ENCODE measurements around the gene CIAO3. TPM values are rescaled to one million over a fixed set of nuclear protein-coding genes. Genes with fewer than 3 reads are reported as not detected.

CIAO3 gene
- total RNA-seq, 1 experiment from 2014 or later: 32.8 TPM

GRCh38 chr16:727291-727977 lies 13.4 kb downstream of the CIAO3 start (continued):
- TF ChIP-seq, protein P1, sequence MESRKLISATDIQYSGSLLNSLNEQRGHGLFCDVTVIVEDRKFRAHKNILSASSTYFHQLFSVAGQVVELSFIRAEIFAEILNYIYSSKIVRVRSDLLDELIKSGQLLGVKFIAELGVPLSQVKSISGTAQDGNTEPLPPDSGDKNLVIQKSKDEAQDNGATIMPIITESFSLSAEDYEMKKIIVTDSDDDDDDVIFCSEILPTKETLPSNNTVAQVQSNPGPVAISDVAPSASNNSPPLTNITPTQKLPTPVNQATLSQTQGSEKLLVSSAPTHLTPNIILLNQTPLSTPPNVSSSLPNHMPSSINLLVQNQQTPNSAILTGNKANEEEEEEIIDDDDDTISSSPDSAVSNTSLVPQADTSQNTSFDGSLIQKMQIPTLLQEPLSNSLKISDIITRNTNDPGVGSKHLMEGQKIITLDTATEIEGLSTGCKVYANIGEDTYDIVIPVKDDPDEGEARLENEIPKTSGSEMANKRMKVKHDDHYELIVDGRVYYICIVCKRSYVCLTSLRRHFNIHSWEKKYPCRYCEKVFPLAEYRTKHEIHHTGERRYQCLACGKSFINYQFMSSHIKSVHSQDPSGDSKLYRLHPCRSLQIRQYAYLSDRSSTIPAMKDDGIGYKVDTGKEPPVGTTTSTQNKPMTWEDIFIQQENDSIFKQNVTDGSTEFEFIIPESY (IDR thresholded peaks at IDR 0.05; ENCODE audit: extremely low read depth, insufficient replicate concordance, low read length): no peak
- TF ChIP-seq SP1 (IDR thresholded peaks at IDR 0.05; ENCODE audit: low read depth): no peak
- TF ChIP-seq CEBPB (IDR thresholded peaks at IDR 0.05; ENCODE audit: low read depth): no peak

- BruUV-seq (replicated peaks): TSS peak; percentile 19
- Histone ChIP-seq H3K9me2 (ENCODE audit: insufficient read depth) (no peaks in the 10 kb centered on the region), H3K4me2 (ENCODE audit: low read length) (peak within 1 kb of the TSS; percentile 99), H3K4me3 (replicated peaks in 1 of 2; ENCODE audit: low read depth in 1 of 2, low read length in 2 of 2) (peak within 1 kb of the TSS; percentile 80 to 89), H3K27me3 (ENCODE audit: insufficient read depth, low read length) (no peaks in the 10 kb centered on the region), H4K20me1 (ENCODE audit: insufficient read depth) (no peaks in the 10 kb centered on the region), H3K79me2 (ENCODE audit: insufficient read depth, low read length) (peaks cover 24% of the 10 kb centered on the region; the same call in 1 of the 2 replicates), H3K9ac (ENCODE audit: low read length) (peak within 1 kb of the TSS; percentile 98), H3K9me3 (ENCODE audit: control insufficient read depth in 1 of 2, insufficient read depth in 1 of 2, low read depth in 1 of 2, low read length in 2 of 2) (no peaks in the 10 kb centered on the region), H3K36me3 (ENCODE audit: control insufficient read depth in 1 of 2, insufficient read depth in 2 of 2, low read length in 2 of 2) (no peaks in the 10 kb centered on the region), H2AFZ (ENCODE audit: low read depth, low read length, poor library complexity, severe bottlenecking) (no peak within 1 kb of the TSS), H3K4me1 (ENCODE audit: control insufficient read depth in 1 of 2, insufficient read depth in 2 of 2, low read length in 2 of 2) (peaks cover 7 to 46% of the 10 kb centered on the region in 2 experiments), H3K27ac (ENCODE audit: low read depth, low read length) (peak within 1 kb of the TSS; percentile 96)
- ChIA-PET POLR2A (interaction anchor here (0.6 to 3.5 kb wide), 3 partner anchors 11 to 34 kb away, joined by 3 to 20 read pairs (median 12); partner anchors contain the start of genes METRN and MSLN), RAD21 (ENCODE audit: low non-redundant PET in 1 of 2, low total read pairs in 2 of 2, uncharacterized antibody in 2 of 2, unreplicated experiment in 2 of 2) (no interaction called here), CTCF (interaction anchor here (0.7 to 2.6 kb wide), 2 partner anchors 11 to 14 kb away, joined by 3 to 11 read pairs; no protein-coding TSS in a partner anchor)
- intact Hi-C loops (cut with micrococcal nuclease): no loop called here
- DNase-seq (ENCODE audit: low read depth, low spot score) (no peak), ATAC-seq (peak; percentile 48)
- no peak for TF ChIP-seq SIN3A (IDR thresholded peaks at IDR 0.05; ENCODE audit: low read depth)
- TF ChIP-seq EZH2phosphoT487 (IDR thresholded peaks at IDR 0.05; ENCODE audit: borderline replicate concordance): no peak
- TF ChIP-seq POLR2AphosphoS5 (IDR thresholded peaks at IDR 0.05; ENCODE audit: low read depth, low read length): peak; percentile 60
- no peak for TF ChIP-seq YY1 (IDR thresholded peaks at IDR 0.05; ENCODE audit: extremely low read depth, insufficient replicate concordance, low read depth, low read length)
- peak; percentile 47 for TF ChIP-seq POLR2A (IDR thresholded peaks at IDR 0.05; ENCODE audit: borderline replicate concordance, extremely low read depth, insufficient read depth, insufficient read length)
- no peak for TF ChIP-seq SRF (IDR thresholded peaks at IDR 0.05; ENCODE audit: low read depth)
- TF ChIP-seq, protein P1 (IDR thresholded peaks at IDR 0.05; ENCODE audit: extremely low read depth, insufficient replicate concordance, low read length): no peak
These were observed 14.1 kb downstream of the CIAO3 start, which contains the start of the genes CCDC78 and HAGHL for GRCh38 chr16:726438-727290. Gene CCDC78, minus strand, starts transcription at chr16:726443. Its CDS starts 76 bp downstream, at chr16:726367. Gene HAGHL, plus strand, starts transcription at chr16:727106. Its CDS starts 404 bp downstream, at chr16:727510.
